Ascending aorta (tissue), 2 donors: ENCODE results near the gene TPST2. TPM values are rescaled to one million over a fixed set of nuclear protein-coding genes. Genes with fewer than 3 reads are reported as not detected.

Experiments
- DNase-seq, 2 donors: peaks; one replicate each; pipeline ENCODE4 v3.0.0-alpha.2; 2019; ENCODE audit warnings: low spot score in 2 of 2
- H3K27ac ChIP-seq, 2 donors: fragments of 200-600 bp; sonication (generic); one replicate each; pipeline ENCODE4 v1.5.1; 2016 to 2017; ENCODE audit warnings: mild to moderate bottlenecking in 1 of 2
- H3K27me3 ChIP-seq: fragments of 200-600 bp; sonication (generic); one replicate; pipeline ENCODE4 v1.5.1; 2017
- H3K36me3 ChIP-seq, 2 donors: fragments of 200-600 bp; sonication (generic); one replicate each; pipeline ENCODE4 v1.5.1; 2016
- H3K4me1 ChIP-seq, 2 donors: fragments of 200-600 bp; sonication (generic); one replicate each; pipeline ENCODE4 v1.5.1; 2016 to 2017; ENCODE audit warnings: mild to moderate bottlenecking in 1 of 2
- H3K4me3 ChIP-seq, 2 donors: fragments of 200-600 bp; sonication (generic); one replicate each; pipeline ENCODE4 v1.5.1; 2016 to 2017; ENCODE audit warnings: mild to moderate bottlenecking in 1 of 2
- H3K9me3 ChIP-seq, 2 donors: fragments of 200-600 bp; sonication (generic); one replicate each; pipeline ENCODE4 v1.5.1; 2016
- intact Hi-C: fragments of 100-400 bp; cut with DNase I; formaldehyde crosslinking; loops from one replicate; pipeline ENCODE4 v1.15.1; 2023
- total RNA-seq: library from RNA; depleted of rRNA; stranded (reverse); fragments of >200 nt; gene quantifications from one replicate; pipeline ENCODE4 v1.1.0, GENCODE V29; 2016
- TF ChIP-seq, protein P1 (sequence below), 3 experiments: fragments of 200-600 bp in 2 of 3; fragments of 450-650 bp in 1 of 3; sonication (generic) in 2 of 3; IDR thresholded peaks; one replicate each; pipeline ENCODE4 v1.5.1; 2016 to 2019; ENCODE audit warnings: antibody characterized with exemption in 3 of 3, mild to moderate bottlenecking in 1 of 3, moderate library complexity in 1 of 3

Gene TPST2
- total RNA-seq, 1 donor from 2014 or later: 251 TPM

- Histone ChIP-seq H3K4me3 (no peak overlapping the region), H3K27ac (peak overlapping the region in 1 of 2 donors; percentile 13), H3K36me3 (peaks cover 0 to 26% of the 10 kb centered on the region in 2 donors), H3K27me3 (no peaks in the 10 kb centered on the region), H3K9me3 (no peaks in the 10 kb centered on the region), H3K4me1 (peaks cover 0 to 3% of the 10 kb centered on the region in 2 donors)
- intact Hi-C loops: no loop called here
- no peak for DNase-seq
- TF ChIP-seq, protein P1, sequence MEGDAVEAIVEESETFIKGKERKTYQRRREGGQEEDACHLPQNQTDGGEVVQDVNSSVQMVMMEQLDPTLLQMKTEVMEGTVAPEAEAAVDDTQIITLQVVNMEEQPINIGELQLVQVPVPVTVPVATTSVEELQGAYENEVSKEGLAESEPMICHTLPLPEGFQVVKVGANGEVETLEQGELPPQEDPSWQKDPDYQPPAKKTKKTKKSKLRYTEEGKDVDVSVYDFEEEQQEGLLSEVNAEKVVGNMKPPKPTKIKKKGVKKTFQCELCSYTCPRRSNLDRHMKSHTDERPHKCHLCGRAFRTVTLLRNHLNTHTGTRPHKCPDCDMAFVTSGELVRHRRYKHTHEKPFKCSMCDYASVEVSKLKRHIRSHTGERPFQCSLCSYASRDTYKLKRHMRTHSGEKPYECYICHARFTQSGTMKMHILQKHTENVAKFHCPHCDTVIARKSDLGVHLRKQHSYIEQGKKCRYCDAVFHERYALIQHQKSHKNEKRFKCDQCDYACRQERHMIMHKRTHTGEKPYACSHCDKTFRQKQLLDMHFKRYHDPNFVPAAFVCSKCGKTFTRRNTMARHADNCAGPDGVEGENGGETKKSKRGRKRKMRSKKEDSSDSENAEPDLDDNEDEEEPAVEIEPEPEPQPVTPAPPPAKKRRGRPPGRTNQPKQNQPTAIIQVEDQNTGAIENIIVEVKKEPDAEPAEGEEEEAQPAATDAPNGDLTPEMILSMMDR (IDR thresholded peaks at IDR 0.05): no peak
These were observed 62.1 kb downstream of the TPST2 start for GRCh38 chr22:26527574-26528465.

DNA sequence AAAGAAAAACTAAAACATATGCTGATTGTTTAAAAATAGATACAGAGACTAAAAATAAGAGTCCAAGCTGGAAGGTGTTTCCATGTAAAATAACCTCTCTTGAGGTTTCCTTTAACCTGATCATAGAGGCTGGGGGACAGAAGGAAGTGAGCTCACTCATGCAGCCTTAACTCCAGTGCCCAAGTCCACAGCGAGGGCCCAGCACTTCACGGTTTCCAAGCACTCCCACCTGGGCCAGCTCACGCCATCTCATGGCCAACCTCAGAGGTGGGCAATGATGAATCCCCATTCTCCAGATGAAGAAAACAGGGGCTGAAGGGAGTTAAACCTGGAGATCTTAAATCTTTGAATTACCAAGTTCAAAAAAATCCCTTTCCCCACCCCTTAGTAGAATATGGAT is 62.8 kb downstream of the TPST2 start:
- no peak overlapping the region for H3K4me3 ChIP-seq
- H3K9me3 ChIP-seq: no peaks in the 10 kb centered on the region
- TF ChIP-seq, protein P1 (IDR thresholded peaks at IDR 0.05): no peak
- peaks cover 0 to 3% of the 10 kb centered on the region in 2 donors for H3K4me1 ChIP-seq
- intact Hi-C loops: no loop called here
- no peak for DNase-seq
- no peaks in the 10 kb centered on the region for H3K27me3 ChIP-seq
- H3K27ac ChIP-seq: no peak overlapping the region
- H3K36me3 ChIP-seq: peaks cover 0 to 20% of the 10 kb centered on the region in 2 donors

DNA sequence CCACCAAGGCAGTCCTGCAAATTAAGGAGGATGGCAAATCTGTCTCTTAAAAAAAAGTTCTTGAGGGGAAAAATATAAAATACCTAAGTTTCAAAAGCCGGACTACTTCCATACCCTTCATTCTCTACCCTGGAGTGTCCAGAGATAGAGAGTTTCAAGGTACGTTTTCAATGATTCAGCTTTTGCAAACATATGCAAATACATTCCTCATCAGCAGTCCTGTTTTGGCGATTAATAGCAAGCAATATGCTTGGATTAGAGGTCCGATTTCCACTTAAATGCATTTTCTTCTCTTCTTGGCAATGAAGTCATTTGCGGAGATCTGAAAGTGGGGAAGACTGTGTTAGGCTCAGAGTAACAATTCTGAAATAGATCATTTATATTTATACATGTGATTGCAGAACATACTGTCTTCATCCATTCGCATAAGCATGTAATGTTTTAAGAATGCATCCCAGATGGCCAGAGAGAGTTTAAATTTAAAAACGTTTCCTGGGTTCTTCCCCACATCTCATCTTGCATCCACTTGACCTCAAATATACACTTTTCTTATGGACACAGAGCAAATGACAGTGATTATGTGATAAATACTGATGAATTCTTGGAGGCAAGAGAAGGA is 63.9 kb downstream of the TPST2 start:
- no peak overlapping the region for H3K27ac ChIP-seq
- no peak overlapping the region for H3K4me3 ChIP-seq
- peaks cover 0 to 3% of the 10 kb centered on the region in 2 donors for H3K4me1 ChIP-seq
- intact Hi-C loops: no loop called here
- no peak for DNase-seq
- H3K36me3 ChIP-seq: peaks cover 0 to 9% of the 10 kb centered on the region in 2 donors
- H3K9me3 ChIP-seq: no peaks in the 10 kb centered on the region
- H3K27me3 ChIP-seq: no peaks in the 10 kb centered on the region
- TF ChIP-seq, protein P1 (IDR thresholded peaks at IDR 0.05): no peak

DNA sequence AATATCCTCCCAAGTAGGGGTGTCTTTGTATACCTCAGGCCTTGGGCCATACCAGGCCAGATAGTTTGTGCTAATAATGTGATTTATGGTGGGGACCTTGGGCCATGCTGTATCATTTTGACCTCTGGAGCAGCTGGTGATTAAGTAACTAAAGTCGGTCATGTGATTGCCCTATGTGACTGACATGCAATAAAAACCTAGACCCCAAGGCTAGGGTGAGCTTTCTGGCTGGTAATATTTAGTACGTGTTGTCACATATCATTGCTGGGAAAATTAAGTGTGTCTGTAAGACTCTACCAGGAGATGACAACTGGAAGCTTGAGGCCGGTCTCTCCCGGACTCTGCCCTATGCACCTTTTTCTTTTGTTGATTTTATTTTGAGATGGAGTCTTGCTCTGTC is 65.1 kb downstream of the TPST2 start:
- intact Hi-C loops: no loop called here
- TF ChIP-seq, protein P1 (IDR thresholded peaks at IDR 0.05): no peak
- Histone ChIP-seq H3K9me3 (no peaks in the 10 kb centered on the region), H3K4me1 (peaks cover 0 to 3% of the 10 kb centered on the region in 2 donors), H3K4me3 (no peak overlapping the region), H3K27ac (no peak overlapping the region), H3K27me3 (no peaks in the 10 kb centered on the region), H3K36me3 (peaks cover 0 to 6% of the 10 kb centered on the region in 2 donors)
- no peak for DNase-seq

DNA sequence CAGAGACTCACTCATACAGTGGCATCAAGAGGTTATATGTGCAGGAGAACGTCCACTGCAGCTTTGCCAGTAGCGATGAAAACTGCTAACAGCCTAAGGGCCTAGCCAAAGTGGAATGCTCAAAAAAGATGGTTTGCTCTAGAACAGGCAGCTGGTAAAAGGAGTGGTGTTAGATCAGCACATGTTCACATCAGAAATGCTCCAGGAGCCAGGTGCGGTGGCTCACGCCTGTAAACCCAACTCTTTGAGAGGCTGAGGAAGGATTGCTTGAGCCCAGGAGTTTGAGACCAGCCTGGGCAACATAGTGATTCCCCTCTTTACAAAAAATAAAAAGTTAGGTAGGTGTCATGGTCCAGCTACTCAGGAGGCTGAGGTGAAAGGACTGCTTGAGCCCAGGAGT is 67.3 kb downstream of the TPST2 start:
- Histone ChIP-seq H3K27me3 (no peaks in the 10 kb centered on the region), H3K27ac (no peak overlapping the region), H3K4me1 (no peaks in the 10 kb centered on the region), H3K36me3 (peaks cover 0 to 6% of the 10 kb centered on the region in 2 donors), H3K9me3 (no peaks in the 10 kb centered on the region), H3K4me3 (no peak overlapping the region)
- DNase-seq: no peak
- TF ChIP-seq, protein P1 (IDR thresholded peaks at IDR 0.05): no peak
- intact Hi-C loops: no loop called here
